ENCODE measurements around the gene BTAF1.

BTAF1 gene

GRCh38 chr10:92047215-92047614 lies 123.6 kb downstream of the BTAF1 start:
- no peak for DNase-seq (ENCODE audit: low read depth in 2 of 2)

DNA sequence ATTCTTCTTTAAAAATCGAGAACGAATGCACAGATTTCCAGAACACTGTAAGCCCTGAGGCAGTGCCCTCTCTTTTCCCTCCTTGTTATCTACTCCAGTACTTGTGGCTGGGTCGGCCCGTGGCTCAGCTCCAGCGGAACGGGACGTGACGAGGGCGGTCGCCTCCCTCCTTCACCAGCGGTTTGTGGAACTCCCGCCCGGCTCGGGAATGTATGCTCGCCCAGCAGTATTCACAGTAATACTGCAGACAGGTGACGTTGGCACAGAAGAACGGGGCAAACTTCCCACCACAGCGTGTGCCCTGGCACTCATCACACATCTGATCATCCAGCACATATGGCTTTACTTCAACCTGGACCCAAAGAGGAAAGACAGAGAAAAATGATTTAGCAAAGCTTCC lies 128.5 kb downstream of the BTAF1 start:
- DNase-seq (ENCODE audit: low read depth in 2 of 2) = no peak

GRCh38 chr10:92052741-92053140 lies 129.2 kb downstream of the BTAF1 start:
- DNase-seq (ENCODE audit: low read depth in 2 of 2) = no peak

- no peak for DNase-seq (ENCODE audit: low read depth in 2 of 2)
Observed at GRCh38 chr10:92054807-92055206, 131.2 kb downstream of the BTAF1 start.

DNA sequence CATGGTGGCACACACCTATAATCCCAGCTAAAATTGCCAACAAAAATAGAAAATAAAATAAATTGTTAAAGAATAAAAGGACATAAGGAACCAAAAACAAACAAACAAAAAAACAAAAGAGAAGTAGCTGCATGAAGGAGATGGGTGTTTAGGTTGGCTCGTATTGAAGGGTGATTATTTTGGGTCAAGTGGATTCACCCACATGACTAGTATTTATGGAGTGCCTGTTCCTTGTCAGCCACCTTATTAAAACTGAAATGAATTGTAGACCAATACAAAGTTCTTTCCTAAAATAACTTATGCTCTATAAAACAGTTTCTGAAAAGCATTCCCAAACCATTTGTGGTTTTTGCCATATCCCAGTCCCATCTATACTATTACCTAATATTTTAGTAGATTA lies 138.7 kb downstream of the BTAF1 start:
- DNase-seq (ENCODE audit: low read depth in 2 of 2) = no peak

DNA sequence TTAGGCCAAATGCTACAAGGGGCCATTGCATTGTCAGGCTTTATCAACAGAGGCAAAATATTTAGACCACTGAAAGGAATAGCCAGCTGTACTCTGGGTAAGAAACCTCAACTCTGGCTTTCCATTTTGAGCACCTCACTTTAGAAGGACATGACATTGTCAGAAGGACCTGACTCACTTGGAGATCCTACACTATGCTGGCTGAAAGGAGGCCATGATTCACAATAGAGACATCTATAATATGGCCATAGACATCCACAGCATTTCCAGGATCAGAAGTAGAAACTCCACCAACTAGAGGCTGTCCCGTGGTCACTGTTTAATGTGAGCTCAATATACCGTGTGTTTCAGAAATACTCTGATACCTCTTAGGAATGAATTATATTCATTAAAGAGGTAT lies 140.9 kb downstream of the BTAF1 start:
- no peak for DNase-seq (ENCODE audit: low read depth in 2 of 2)

- no peak for DNase-seq (ENCODE audit: low read depth in 2 of 2)
Observed at GRCh38 chr10:92066386-92066785, 142.8 kb downstream of the BTAF1 start.

- DNase-seq (ENCODE audit: low read depth in 2 of 2) = no peak
Observed at GRCh38 chr10:92068900-92069299, 145.3 kb downstream of the BTAF1 start.

GRCh38 chr10:92074126-92074887 lies 150.7 kb downstream of the BTAF1 start:
- DNase-seq (ENCODE audit: low read depth in 2 of 2) = no peak

DNA sequence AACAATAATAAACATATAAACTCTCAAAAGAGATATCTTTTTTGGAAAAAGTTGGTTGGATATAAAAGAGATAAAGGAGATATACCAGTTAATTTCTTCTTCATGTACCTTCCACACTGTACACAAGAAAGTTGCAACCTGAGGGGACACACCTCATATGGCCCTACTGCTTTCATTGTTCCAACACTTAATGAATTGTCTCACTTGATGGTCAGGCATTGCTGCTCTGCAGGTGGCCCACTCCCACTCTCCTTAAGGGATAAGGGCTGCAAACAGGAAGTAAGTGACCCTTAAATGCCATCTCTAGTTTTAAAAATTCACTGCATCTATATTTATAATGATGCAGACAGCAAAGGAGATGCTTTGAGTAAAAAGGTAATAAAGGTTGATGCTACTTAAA lies 152.3 kb downstream of the BTAF1 start:
- no peak for DNase-seq (ENCODE audit: low read depth in 2 of 2)

- DNase-seq (ENCODE audit: low read depth in 2 of 2) = no peak
Observed at GRCh38 chr10:92076722-92077121, 153.2 kb downstream of the BTAF1 start.

DNA sequence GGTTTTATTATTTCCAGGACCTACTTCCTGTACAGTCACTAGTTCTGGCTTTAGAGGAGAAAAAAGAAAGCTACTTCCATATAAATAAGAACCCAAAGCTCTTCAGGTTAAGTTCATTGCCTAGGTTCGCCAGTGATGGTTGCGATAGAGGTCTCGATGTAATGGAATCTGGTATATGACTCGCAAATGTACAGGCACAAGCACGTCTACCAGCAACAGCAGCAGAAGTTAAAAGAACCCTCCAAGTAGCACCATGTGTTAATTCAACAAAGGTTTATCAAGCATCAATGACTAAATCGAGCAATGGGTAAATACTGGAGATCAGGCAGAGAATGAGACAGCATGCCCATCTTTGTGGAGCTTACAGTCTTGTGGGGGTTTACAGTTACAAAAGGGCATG lies 155.4 kb downstream of the BTAF1 start:
- no peak for DNase-seq (ENCODE audit: low read depth in 2 of 2)

Data from stimulated activated CD4-positive, alpha-beta T cell treated with anti-CD3 and anti-CD28 coated beads, Interleukin-15, amount 100 ng/mL, for 48 hours (primary cell).